ENCODE results near the gene PRRT1. TPM values are rescaled to one million over a fixed set of nuclear protein-coding genes. Genes with fewer than 3 reads are reported as not detected.

Gene PRRT1
- total and polyA plus RNA-seq, 10 donors: 0.28 to 2.3 (median 1.1) TPM

DNA sequence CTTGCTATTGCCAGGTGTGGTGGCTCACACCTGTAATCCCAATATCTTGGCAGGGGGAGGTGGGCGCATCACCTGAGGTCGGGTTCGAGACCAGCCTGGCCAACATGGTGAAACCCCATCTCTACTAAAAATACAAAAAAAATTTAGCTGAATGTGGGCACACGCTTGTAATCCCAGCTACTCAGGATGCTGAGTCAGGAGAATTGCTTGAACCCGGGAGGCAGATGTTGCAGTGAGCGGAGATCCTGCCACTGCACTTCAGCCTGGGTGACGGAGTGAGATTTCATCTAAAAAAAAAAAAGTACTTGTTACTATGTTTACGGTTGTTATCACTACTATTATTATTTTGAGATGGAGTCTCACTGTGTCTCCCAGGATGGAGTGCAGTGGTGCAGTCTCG, 5.2 kb upstream of the PRRT1 start:
- peaks cover 0 to 42% (median 16%) of the 10 kb centered on the region in 6 donors for H3K36me3 ChIP-seq
- no peak for TF ChIP-seq POLR2A (IDR thresholded peaks at IDR 0.05)
- TF ChIP-seq, protein P1, sequence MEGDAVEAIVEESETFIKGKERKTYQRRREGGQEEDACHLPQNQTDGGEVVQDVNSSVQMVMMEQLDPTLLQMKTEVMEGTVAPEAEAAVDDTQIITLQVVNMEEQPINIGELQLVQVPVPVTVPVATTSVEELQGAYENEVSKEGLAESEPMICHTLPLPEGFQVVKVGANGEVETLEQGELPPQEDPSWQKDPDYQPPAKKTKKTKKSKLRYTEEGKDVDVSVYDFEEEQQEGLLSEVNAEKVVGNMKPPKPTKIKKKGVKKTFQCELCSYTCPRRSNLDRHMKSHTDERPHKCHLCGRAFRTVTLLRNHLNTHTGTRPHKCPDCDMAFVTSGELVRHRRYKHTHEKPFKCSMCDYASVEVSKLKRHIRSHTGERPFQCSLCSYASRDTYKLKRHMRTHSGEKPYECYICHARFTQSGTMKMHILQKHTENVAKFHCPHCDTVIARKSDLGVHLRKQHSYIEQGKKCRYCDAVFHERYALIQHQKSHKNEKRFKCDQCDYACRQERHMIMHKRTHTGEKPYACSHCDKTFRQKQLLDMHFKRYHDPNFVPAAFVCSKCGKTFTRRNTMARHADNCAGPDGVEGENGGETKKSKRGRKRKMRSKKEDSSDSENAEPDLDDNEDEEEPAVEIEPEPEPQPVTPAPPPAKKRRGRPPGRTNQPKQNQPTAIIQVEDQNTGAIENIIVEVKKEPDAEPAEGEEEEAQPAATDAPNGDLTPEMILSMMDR (IDR thresholded peaks at IDR 0.05 in 8 of 11, conservative IDR thresholded peaks at IDR 0.05 in 3 of 11): no peak
- no peak for TF ChIP-seq POLR2AphosphoS5 (IDR thresholded peaks at IDR 0.05)
- H3K9me3 ChIP-seq: no peaks in the 10 kb centered on the region
- peaks cover 0 to 27% (median 0%) of the 10 kb centered on the region in 7 donors for H3K27me3 ChIP-seq (replicated peaks in 1 of 7)
- no peak for DNase-seq
- H3K4me1 ChIP-seq: peaks cover 6 to 42% (median 28%) of the 10 kb centered on the region in 6 donors
- no peak overlapping the region for H3K4me3 ChIP-seq
- intact Hi-C loops (cut with DNase I; ENCODE audit: low total_unique reads): no loop called here
- 90 to 98% (median 95%) methylated on average over 9 of the region's 9 CpGs for WGBS, 5 donors
- H3K27ac ChIP-seq: no peak overlapping the region

DNA sequence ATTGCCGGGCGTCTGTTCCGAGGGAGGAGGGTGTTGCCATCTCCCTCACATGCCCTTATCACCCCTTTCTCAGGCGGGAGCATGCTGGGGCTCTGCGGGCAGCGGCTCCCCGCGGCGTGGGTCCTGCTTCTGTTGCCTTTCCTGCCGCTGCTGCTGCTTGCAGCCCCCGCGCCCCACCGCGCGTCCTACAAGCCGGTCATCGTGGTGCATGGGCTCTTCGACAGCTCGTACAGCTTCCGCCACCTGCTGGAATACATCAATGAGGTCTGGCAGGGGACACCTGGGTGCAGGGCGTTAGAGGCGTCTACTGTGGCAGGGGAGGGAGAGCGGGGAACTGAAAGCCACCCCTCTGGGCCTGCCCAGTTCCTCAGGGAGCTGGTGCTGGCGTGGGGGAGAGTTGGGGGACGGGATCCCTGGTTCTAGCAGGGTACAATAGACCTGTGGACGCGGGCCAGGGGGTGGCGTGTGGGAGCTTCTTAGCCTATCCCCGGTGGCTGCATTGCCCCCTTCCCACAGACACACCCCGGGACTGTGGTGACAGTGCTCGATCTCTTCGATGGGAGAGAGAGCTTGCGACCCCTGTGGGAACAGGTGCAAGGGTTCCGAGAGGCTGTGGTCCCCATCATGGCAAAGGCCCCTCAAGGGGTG, 2.9 kb upstream of the PRRT1 start:
- H3K9me3 ChIP-seq: no peaks in the 10 kb centered on the region
- peaks cover 6 to 62% (median 35%) of the 10 kb centered on the region in 6 donors for H3K4me1 ChIP-seq
- WGBS, 5 donors: 1 to 6% (median 4%) methylated on average over 15 to 34 of the region's 34 CpGs
- intact Hi-C loops (cut with DNase I; ENCODE audit: low total_unique reads): no loop called here
- peak; percentile 38 to 64 (median 59) for TF ChIP-seq POLR2AphosphoS5 (IDR thresholded peaks at IDR 0.05)
- TF ChIP-seq POLR2A (IDR thresholded peaks at IDR 0.05): no peak
- TF ChIP-seq, protein P1 (IDR thresholded peaks at IDR 0.05 in 8 of 11, conservative IDR thresholded peaks at IDR 0.05 in 3 of 11): peak; percentile 37 to 75 (median 57)
- peaks cover 0 to 49% (median 19%) of the 10 kb centered on the region in 7 donors for H3K27me3 ChIP-seq (replicated peaks in 1 of 7)
- peaks cover 0 to 39% (median 16%) of the 10 kb centered on the region in 6 donors for H3K36me3 ChIP-seq
- peak overlapping the region; percentile 60 to 86 (median 82) for H3K27ac ChIP-seq
- peak; percentile 88 for DNase-seq
- peak overlapping the region; percentile 49 to 80 (median 68) for H3K4me3 ChIP-seq

GRCh38 chr6:32153564-32154513, 2.1 kb upstream of the PRRT1 start, which contains the start of gene PPT2:
PPT2 (plus strand) TSS chr6:32154141; CDS start chr6:32154595, 454 bp downstream.
- Histone ChIP-seq H3K27ac (peak within 1 kb of the TSS; percentile 62 to 86 (median 82)), H3K4me3 (peak within 1 kb of the TSS; percentile 49 to 80 (median 68)), H3K36me3 (peaks cover 0 to 32% (median 14%) of the 10 kb centered on the region in 6 donors), H3K9me3 (no peaks in the 10 kb centered on the region), H3K27me3 (replicated peaks in 1 of 7) (peaks cover 0 to 57% (median 27%) of the 10 kb centered on the region in 7 donors), H3K4me1 (peaks cover 6 to 70% (median 39%) of the 10 kb centered on the region in 6 donors)
- intact Hi-C loops (cut with DNase I; ENCODE audit: low total_unique reads): no loop called here
- 1 to 6% (median 2%) methylated on average over 49 to 52 of the region's 52 CpGs for WGBS, 5 donors
- TF ChIP-seq, protein P1 (IDR thresholded peaks at IDR 0.05 in 8 of 11, conservative IDR thresholded peaks at IDR 0.05 in 3 of 11): peak in 4 of 11 experiments; percentile 3 to 23 (median 4)
- TF ChIP-seq POLR2AphosphoS5 (IDR thresholded peaks at IDR 0.05) (peak; percentile 71 to 81 (median 75)), POLR2A (IDR thresholded peaks at IDR 0.05) (no peak)
- DNase-seq: peak; percentile 85

Measured in spleen (tissue), 11 donors.